ENCODE data around the gene MRPS30.

- TF ChIP-seq ELF4 (IDR thresholded peaks at IDR 0.05) (no peak), FOXA1 (IDR thresholded peaks at IDR 0.05) (no peak), FOXK2 (IDR thresholded peaks at IDR 0.05) (no peak), NFRKB (IDR thresholded peaks at IDR 0.05) (no peak), BHLHE40 (IDR thresholded peaks at IDR 0.05; ENCODE audit: borderline replicate concordance) (no peak), SP1 (IDR thresholded peaks at IDR 0.05) (no peak), FOXM1 (IDR thresholded peaks at IDR 0.05; ENCODE audit: borderline replicate concordance) (no peak), TARDBP (IDR thresholded peaks at IDR 0.05) (no peak)
Observed at GRCh38 chr5:44833249-44833648, 24.5 kb downstream of the MRPS30 start.

All from HEK293T (cell line).